HEK293 (cell line): ENCODE results near the gene CTBP2.

Experiments used
- KLF16 ChIP-seq: fragments of 450-650 bp; formaldehyde crosslinking; IDR thresholded peaks from 2 replicates; pipeline ENCODE4 v1.5.1; 2017; ENCODE audit warnings: missing biosample characterization, missing genetic modification characterization
- YY1 ChIP-seq: fragments of 450-650 bp; formaldehyde crosslinking; IDR thresholded peaks from 2 replicates; pipeline ENCODE4 v1.5.1; 2018; ENCODE audit warnings: missing biosample characterization, missing genetic modification characterization
- ZBTB20 ChIP-seq: fragments of 450-650 bp; formaldehyde crosslinking; IDR thresholded peaks from 2 replicates; pipeline ENCODE4 v1.5.1; 2016; ENCODE audit warnings: missing biosample characterization, missing genetic modification characterization
- ZBTB7A ChIP-seq: fragments of 450-650 bp; formaldehyde crosslinking; IDR thresholded peaks from 2 replicates; pipeline ENCODE4 v1.5.1; 2016; ENCODE audit warnings: low read depth, missing biosample characterization, missing genetic modification characterization
- ZNF112 ChIP-seq: fragments of 450-650 bp; formaldehyde crosslinking; IDR thresholded peaks from 2 replicates; pipeline ENCODE4 v1.5.0; 2017; ENCODE audit warnings: missing biosample characterization, missing genetic modification characterization
- ZNF202 ChIP-seq: fragments of 450-650 bp; formaldehyde crosslinking; IDR thresholded peaks from 2 replicates; pipeline ENCODE4 v1.5.1; 2016; ENCODE audit warnings: missing biosample characterization, missing genetic modification characterization, borderline replicate concordance
- ZNF366 ChIP-seq: fragments of 450-650 bp; formaldehyde crosslinking; conservative IDR thresholded peaks from 2 replicates; pipeline ENCODE4 v1.5.1; 2016; ENCODE audit warnings: missing biosample characterization, missing genetic modification characterization
- ZNF394 ChIP-seq: fragments of 450-650 bp; formaldehyde crosslinking; IDR thresholded peaks from 2 replicates; pipeline ENCODE4 v1.5.1; 2016; ENCODE audit warnings: missing biosample characterization, missing genetic modification characterization, mild to moderate bottlenecking, moderate library complexity, borderline replicate concordance
- ZNF600 ChIP-seq: fragments of 450-650 bp; formaldehyde crosslinking; IDR thresholded peaks from 2 replicates; pipeline ENCODE4 v1.5.1; 2016; ENCODE audit warnings: missing biosample characterization, missing genetic modification characterization
- TF ChIP-seq, protein P1 (sequence below): fragments of 450-650 bp; formaldehyde crosslinking; IDR thresholded peaks from 2 replicates; pipeline ENCODE4 v1.5.1; 2016; ENCODE audit warnings: missing biosample characterization, missing genetic modification characterization
- TF ChIP-seq, protein P2 (sequence below): fragments of 450-650 bp; formaldehyde crosslinking; IDR thresholded peaks from 2 replicates; pipeline ENCODE4 v1.5.1; 2016; ENCODE audit warnings: missing biosample characterization, missing genetic modification characterization
- TF ChIP-seq, protein P3 (sequence below): fragments of 450-650 bp; IDR thresholded peaks from 2 replicates; pipeline ENCODE4 v1.5.1; 2018; ENCODE audit warnings: missing biosample characterization, mild to moderate bottlenecking, missing genetic modification characterization
- TF ChIP-seq, protein P4 (sequence below): fragments of 450-650 bp; formaldehyde crosslinking; IDR thresholded peaks from 2 replicates; pipeline ENCODE4 v1.5.1; 2016; ENCODE audit warnings: missing biosample characterization, missing genetic modification characterization

DNA sequence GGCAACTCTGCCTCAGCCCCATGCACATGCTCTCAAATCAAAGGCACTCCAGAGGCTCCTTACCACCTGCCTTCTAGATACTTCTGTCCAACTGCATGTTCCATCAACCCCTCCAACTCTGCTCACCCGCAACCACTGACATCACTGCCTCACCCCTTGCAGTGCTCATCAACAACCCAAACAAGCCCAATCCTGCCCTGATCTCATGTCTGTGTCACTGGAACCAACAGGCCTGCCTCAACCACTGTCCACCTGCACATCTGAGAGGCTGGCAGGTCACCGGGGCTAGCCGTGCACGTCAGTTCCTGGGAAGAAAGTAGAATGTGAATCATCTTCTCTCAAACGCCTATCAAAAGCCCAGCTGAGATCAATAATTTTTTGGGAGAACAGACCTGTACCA lies 33.3 kb downstream of the CTBP2 start:
- TF ChIP-seq, protein P1, sequence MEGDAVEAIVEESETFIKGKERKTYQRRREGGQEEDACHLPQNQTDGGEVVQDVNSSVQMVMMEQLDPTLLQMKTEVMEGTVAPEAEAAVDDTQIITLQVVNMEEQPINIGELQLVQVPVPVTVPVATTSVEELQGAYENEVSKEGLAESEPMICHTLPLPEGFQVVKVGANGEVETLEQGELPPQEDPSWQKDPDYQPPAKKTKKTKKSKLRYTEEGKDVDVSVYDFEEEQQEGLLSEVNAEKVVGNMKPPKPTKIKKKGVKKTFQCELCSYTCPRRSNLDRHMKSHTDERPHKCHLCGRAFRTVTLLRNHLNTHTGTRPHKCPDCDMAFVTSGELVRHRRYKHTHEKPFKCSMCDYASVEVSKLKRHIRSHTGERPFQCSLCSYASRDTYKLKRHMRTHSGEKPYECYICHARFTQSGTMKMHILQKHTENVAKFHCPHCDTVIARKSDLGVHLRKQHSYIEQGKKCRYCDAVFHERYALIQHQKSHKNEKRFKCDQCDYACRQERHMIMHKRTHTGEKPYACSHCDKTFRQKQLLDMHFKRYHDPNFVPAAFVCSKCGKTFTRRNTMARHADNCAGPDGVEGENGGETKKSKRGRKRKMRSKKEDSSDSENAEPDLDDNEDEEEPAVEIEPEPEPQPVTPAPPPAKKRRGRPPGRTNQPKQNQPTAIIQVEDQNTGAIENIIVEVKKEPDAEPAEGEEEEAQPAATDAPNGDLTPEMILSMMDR, result no peak
- TF ChIP-seq ZNF366 (tag by site-specific recombination) (no peak; the same call in 1 of the 2 replicates), ZNF112 (tag by site-specific recombination) (no peak), ZBTB7A (tag by site-specific recombination) (no peak), ZNF394 (tag by site-specific recombination) (no peak), KLF16 (no peak), YY1 (no peak), ZNF202 (tag by site-specific recombination) (no peak), ZNF600 (tag by site-specific recombination) (no peak), ZBTB20 (tag by site-specific recombination) (no peak)
- TF ChIP-seq, protein P2, sequence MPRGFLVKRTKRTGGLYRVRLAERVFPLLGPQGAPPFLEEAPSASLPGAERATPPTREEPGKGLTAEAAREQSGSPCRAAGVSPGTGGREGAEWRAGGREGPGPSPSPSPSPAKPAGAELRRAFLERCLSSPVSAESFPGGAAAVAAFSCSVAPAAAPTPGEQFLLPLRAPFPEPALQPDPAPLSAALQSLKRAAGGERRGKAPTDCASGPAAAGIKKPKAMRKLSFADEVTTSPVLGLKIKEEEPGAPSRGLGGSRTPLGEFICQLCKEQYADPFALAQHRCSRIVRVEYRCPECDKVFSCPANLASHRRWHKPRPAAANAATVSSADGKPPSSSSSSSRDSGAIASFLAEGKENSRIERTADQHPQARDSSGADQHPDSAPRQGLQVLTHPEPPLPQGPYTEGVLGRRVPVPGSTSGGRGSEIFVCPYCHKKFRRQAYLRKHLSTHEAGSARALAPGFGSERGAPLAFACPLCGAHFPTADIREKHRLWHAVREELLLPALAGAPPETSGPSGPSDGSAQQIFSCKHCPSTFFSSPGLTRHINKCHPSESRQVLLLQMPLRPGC (tag by site-specific recombination), result no peak
- TF ChIP-seq, protein P3, sequence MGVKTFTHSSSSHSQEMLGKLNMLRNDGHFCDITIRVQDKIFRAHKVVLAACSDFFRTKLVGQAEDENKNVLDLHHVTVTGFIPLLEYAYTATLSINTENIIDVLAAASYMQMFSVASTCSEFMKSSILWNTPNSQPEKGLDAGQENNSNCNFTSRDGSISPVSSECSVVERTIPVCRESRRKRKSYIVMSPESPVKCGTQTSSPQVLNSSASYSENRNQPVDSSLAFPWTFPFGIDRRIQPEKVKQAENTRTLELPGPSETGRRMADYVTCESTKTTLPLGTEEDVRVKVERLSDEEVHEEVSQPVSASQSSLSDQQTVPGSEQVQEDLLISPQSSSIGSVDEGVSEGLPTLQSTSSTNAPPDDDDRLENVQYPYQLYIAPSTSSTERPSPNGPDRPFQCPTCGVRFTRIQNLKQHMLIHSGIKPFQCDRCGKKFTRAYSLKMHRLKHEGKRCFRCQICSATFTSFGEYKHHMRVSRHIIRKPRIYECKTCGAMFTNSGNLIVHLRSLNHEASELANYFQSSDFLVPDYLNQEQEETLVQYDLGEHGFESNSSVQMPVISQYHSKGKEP (tag by site-specific recombination), result no peak
- TF ChIP-seq, protein P4, sequence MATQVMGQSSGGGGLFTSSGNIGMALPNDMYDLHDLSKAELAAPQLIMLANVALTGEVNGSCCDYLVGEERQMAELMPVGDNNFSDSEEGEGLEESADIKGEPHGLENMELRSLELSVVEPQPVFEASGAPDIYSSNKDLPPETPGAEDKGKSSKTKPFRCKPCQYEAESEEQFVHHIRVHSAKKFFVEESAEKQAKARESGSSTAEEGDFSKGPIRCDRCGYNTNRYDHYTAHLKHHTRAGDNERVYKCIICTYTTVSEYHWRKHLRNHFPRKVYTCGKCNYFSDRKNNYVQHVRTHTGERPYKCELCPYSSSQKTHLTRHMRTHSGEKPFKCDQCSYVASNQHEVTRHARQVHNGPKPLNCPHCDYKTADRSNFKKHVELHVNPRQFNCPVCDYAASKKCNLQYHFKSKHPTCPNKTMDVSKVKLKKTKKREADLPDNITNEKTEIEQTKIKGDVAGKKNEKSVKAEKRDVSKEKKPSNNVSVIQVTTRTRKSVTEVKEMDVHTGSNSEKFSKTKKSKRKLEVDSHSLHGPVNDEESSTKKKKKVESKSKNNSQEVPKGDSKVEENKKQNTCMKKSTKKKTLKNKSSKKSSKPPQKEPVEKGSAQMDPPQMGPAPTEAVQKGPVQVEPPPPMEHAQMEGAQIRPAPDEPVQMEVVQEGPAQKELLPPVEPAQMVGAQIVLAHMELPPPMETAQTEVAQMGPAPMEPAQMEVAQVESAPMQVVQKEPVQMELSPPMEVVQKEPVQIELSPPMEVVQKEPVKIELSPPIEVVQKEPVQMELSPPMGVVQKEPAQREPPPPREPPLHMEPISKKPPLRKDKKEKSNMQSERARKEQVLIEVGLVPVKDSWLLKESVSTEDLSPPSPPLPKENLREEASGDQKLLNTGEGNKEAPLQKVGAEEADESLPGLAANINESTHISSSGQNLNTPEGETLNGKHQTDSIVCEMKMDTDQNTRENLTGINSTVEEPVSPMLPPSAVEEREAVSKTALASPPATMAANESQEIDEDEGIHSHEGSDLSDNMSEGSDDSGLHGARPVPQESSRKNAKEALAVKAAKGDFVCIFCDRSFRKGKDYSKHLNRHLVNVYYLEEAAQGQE (tag by site-specific recombination), result no peak
